Vagina (tissue), 2 donors: Measurements from ENCODE around the gene VASH1.

ENCODE experiments used
- CTCF ChIP-seq, 3 experiments: fragments of 450-650 bp in 2 of 3; fragments of 200-600 bp in 1 of 3; sonication (generic) in 1 of 3; IDR thresholded peaks; one replicate each; pipeline ENCODE4 v1.5.1; 2017 to 2019; ENCODE audit warnings: antibody characterized with exemption in 3 of 3, mild to moderate bottlenecking in 2 of 3, moderate library complexity in 2 of 3
- POLR2A ChIP-seq, 2 donors: fragments of 450-650 bp; IDR thresholded peaks; one replicate each; pipeline ENCODE4 v1.6.1; 2017; ENCODE audit warnings: antibody characterized with exemption in 2 of 2, mild to moderate bottlenecking in 2 of 2, moderate library complexity in 2 of 2

DNA sequence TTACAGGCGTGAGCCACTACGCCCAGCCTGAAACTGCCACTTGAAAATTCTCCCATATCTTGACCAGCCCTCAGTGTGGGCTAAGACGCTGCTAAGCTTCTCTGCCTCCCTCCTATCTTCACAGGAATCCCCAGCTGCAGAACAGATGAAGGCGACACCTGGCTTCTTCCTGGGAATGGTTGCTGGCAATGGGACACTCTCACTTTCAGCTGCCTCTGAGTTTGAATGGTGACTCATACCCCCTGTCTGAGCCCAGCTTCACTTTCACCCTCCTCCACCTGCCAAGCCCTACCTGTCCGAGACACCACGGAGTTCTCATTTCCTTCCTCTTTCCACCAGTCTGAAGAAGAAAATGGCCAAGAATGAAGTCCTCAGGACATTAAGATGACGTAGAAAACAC, 18.3 kb upstream of the VASH1 start:
- TF ChIP-seq CTCF (IDR thresholded peaks at IDR 0.05) (no peak), POLR2A (IDR thresholded peaks at IDR 0.05) (no peak)
